IMR-90 (cell line): Measurements from ENCODE around the gene MLH3. TPM values are rescaled to one million over a fixed set of nuclear protein-coding genes. Genes with fewer than 3 reads are reported as not detected.

Experiments
- ATAC-seq: fragments of 200-7000 bp; cut with Tn5 transposase; 2 replicates; pipeline ENCODE4 v1.9.1; 2020; ENCODE audit warnings: low read depth, mild to moderate bottlenecking, moderate library complexity
- BruUV-seq: library from RNA; stranded (reverse); fragments of 400-500 nt; replicated peaks from 2 replicates; lab custom pipeline; 2021; lab: Mats Ljungman, UMichigan
- CTCF ChIA-PET: fragments of 300-600 bp; formaldehyde crosslinking; extraction: SDS; loops from one replicate; lab custom pipeline; 2021; ENCODE audit warnings: antibody characterized with exemption; lab: Yijun Ruan, JAX
- POLR2A ChIA-PET: fragments of 300-600 bp; sonication (Branson Sonifier 250); formaldehyde crosslinking; loops from one replicate; lab custom pipeline; 2022; ENCODE audit warnings: antibody characterized with exemption; ENCODE audit not compliant: unreplicated experiment; lab: Charles Lee
- DNase-seq: peaks from one replicate; pipeline ENCODE4 v3.0.0; 2013
- H2AFZ ChIP-seq: replicated peaks from 2 replicates; pipeline ENCODE3; 2013; ENCODE audit warnings: low read length, mild to moderate bottlenecking; ENCODE audit not compliant: poor library complexity
- H2AK5ac ChIP-seq: 2 replicates; pipeline ENCODE4 v1.6.1; 2013; ENCODE audit warnings: low read depth, low read length, inconsistent platforms
- H2AK9ac ChIP-seq: replicated peaks from 2 replicates; pipeline ENCODE3; 2013; ENCODE audit warnings: mild to moderate bottlenecking, low read depth, low read length, moderate library complexity; ENCODE audit not compliant: poor library complexity
- H2BK120ac ChIP-seq: 2 replicates; pipeline ENCODE4 v1.6.1; 2013; ENCODE audit warnings: low read depth, low read length, inconsistent platforms
- H2BK15ac ChIP-seq: 3 replicates; pipeline ENCODE4 v1.6.1; 2013; ENCODE audit warnings: low read depth, low read length, inconsistent platforms
- H2BK20ac ChIP-seq: 2 replicates; pipeline ENCODE4 v1.6.1; 2013; ENCODE audit warnings: low read depth, mild to moderate bottlenecking, inconsistent platforms, low read length, moderate library complexity
- H2BK5ac ChIP-seq: 2 replicates; pipeline ENCODE4 v1.6.1; 2013; ENCODE audit warnings: mild to moderate bottlenecking, low read depth, low read length, inconsistent platforms; ENCODE audit not compliant: poor library complexity, severe bottlenecking
- H3K14ac ChIP-seq: replicated peaks from 2 replicates; pipeline ENCODE4 v1.6.1; 2013; ENCODE audit warnings: low read depth, low read length, inconsistent platforms
- H3K18ac ChIP-seq: 2 replicates; pipeline ENCODE4 v1.6.1; 2013; ENCODE audit warnings: low read depth, low read length, control low read depth
- H3K23ac ChIP-seq: 2 replicates; pipeline ENCODE4 v1.6.1; 2013; ENCODE audit warnings: low read depth, low read length, inconsistent platforms
- H3K27ac ChIP-seq: 2 replicates; pipeline ENCODE4 v1.5.1; 2013; ENCODE audit warnings: mild to moderate bottlenecking, control low read depth, low read length; ENCODE audit not compliant: insufficient read depth
- H3K27me3 ChIP-seq: 2 replicates; pipeline ENCODE4 v1.6.1; 2013; ENCODE audit warnings: low read length; ENCODE audit not compliant: control insufficient read depth, insufficient read depth
- H3K36me3 ChIP-seq: 2 replicates; pipeline ENCODE4 v1.6.1; 2013; ENCODE audit warnings: low read length, mixed read lengths; ENCODE audit not compliant: control insufficient read depth, insufficient read depth
- H3K4ac ChIP-seq: 2 replicates; pipeline ENCODE4 v1.6.1; 2013; ENCODE audit warnings: low read depth, low read length, inconsistent platforms
- H3K4me1 ChIP-seq: 2 replicates; pipeline ENCODE4 v1.6.1; 2013; ENCODE audit warnings: low read length, mixed read lengths; ENCODE audit not compliant: control insufficient read depth, insufficient read depth
- H3K4me2 ChIP-seq: 2 replicates; pipeline ENCODE4 v1.6.1; 2013; ENCODE audit warnings: low read depth, mild to moderate bottlenecking, control low read depth, low read length, moderate library complexity
- H3K4me3 ChIP-seq: 2 replicates; pipeline ENCODE4 v1.5.1; 2013; ENCODE audit warnings: low read depth, mild to moderate bottlenecking, control low read depth, low read length, moderate library complexity; ENCODE audit not compliant: insufficient read depth
- H3K56ac ChIP-seq: 2 replicates; pipeline ENCODE4 v1.6.1; 2013; ENCODE audit warnings: low read length, inconsistent platforms; ENCODE audit not compliant: insufficient read depth; ENCODE audit errors: extremely low read depth
- H3K79me1 ChIP-seq, 2 experiments: 2 replicates each; pipeline ENCODE4 v1.6.1; 2013; ENCODE audit warnings: low read length in 2 of 2, inconsistent platforms in 1 of 2, low read depth in 1 of 2
- H3K9ac ChIP-seq: 2 replicates; pipeline ENCODE4 v1.6.1; 2013; ENCODE audit warnings: low read depth, low read length, control low read depth
- H3K9me1 ChIP-seq: 2 replicates; pipeline ENCODE4 v1.6.1; 2013; ENCODE audit warnings: low read length, inconsistent platforms; ENCODE audit not compliant: insufficient read depth
- H3K9me3 ChIP-seq: 2 replicates; pipeline ENCODE4 v1.6.1; 2013; ENCODE audit warnings: low read length; ENCODE audit not compliant: control insufficient read depth, insufficient read depth
- H4K20me1 ChIP-seq: 2 replicates; pipeline ENCODE4 v1.6.1; 2013; ENCODE audit warnings: low read length, inconsistent platforms; ENCODE audit not compliant: insufficient read depth
- H4K5ac ChIP-seq: 2 replicates; pipeline ENCODE4 v1.6.1; 2013; ENCODE audit warnings: mild to moderate bottlenecking, low read depth, low read length, control low read depth
- H4K8ac ChIP-seq, 2 experiments: 2 replicates each; pipeline ENCODE4 v1.6.1; 2013; ENCODE audit warnings: low read depth in 2 of 2, low read length in 2 of 2, control low read depth in 1 of 2, inconsistent platforms in 1 of 2
- H4K91ac ChIP-seq: 2 replicates; pipeline ENCODE4 v1.6.1; 2013; ENCODE audit warnings: low read depth, low read length, inconsistent platforms; ENCODE audit not compliant: insufficient read depth
- BHLHE40 ChIP-seq: fragments of 150-350 bp; IDR thresholded peaks from 2 replicates; pipeline ENCODE4 v1.6.1; 2016; ENCODE audit warnings: mild to moderate bottlenecking, low read depth, low read length
- CEBPB ChIP-seq: IDR thresholded peaks from 2 replicates; pipeline ENCODE4 v1.6.1; 2012; ENCODE audit warnings: low read depth, low read length, improper control_type of control experiment
- WGBS, 2 experiments: methylation state at CpG; one replicate each; pipeline versions ENCODE4 v1.1.5 to v1.1.7; 2013; ENCODE audit warnings: missing lambda C conversion rate in 2 of 2; ENCODE audit not compliant: insufficient read length in 1 of 2; ENCODE audit errors: extremely low coverage in 2 of 2; 5-methylcytosine and 5-hydroxymethylcytosine counted together
- dilution Hi-C: fragments of 300-500 bp; cut with HindIII; formaldehyde crosslinking; loops from one replicate; pipeline ENCODE4 v1.14.3; 2018; ENCODE audit warnings: low sequenced_read_pairs; ENCODE audit not compliant: unreplicated experiment
- in situ Hi-C: fragments of 300-500 bp; cut with MboI; formaldehyde crosslinking; loops from 3 replicates; pipeline ENCODE4 v1.14.3; 2019; ENCODE audit warnings: low sequenced_read_pairs, inconsistent platforms, mixed read lengths
- intact Hi-C: fragments of 100-400 bp; cut with micrococcal nuclease; formaldehyde crosslinking; loops from 2 replicates; pipeline ENCODE4 v1.10.0; 2022
- polyA plus RNA-seq, 3 experiments: library from polyadenylated mRNA; depleted of rRNA; stranded (reverse); fragments of >200 nt; gene quantifications; 2 replicates each; pipeline ENCODE4 v1.2.3, GENCODE V29; 2012; ENCODE audit warnings: low replicate concordance in 1 of 3
- total RNA-seq: library from RNA; depleted of rRNA; stranded (reverse); fragments of >200 nt; gene quantifications from 2 replicates; pipeline ENCODE4 v1.2.3, GENCODE V29; 2012

MLH3 gene
- total and polyA plus RNA-seq, 2 of the 4 experiments (the other 2 are of a cell fraction): 5.6 to 14.7 TPM

DNA sequence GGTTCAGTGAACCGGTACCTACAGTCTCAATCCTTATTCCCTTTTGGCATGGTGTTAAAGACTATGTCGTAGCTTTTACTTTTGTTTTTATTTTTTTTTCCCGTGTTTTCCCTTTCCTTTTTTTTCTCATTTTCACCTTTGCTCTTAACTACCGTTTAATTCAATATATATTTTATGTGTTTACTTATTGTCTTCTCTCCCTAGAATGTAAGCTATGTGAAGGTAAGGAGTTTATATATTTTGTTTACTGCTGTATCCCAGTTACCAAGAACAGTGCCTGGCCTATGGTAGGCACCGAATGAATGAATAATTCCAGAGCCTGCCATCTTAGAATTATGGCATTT is 261 bp upstream of the MLH3 start:
- Histone ChIP-seq H3K27ac (no peak overlapping the region), H4K91ac (no peak overlapping the region), H3K9me1 (peaks cover 2% of the 10 kb centered on the region), H2AK5ac (no peak overlapping the region), H2BK20ac (no peak overlapping the region), H3K36me3 (no peaks in the 10 kb centered on the region), H3K9ac (peak overlapping the region; percentile 84; the same call in 1 of the 2 replicates), H3K9me3 (no peaks in the 10 kb centered on the region), H3K23ac (no peak overlapping the region), H3K4me3 (peak overlapping the region; percentile 68), H3K4ac (0 out of 2 replicates have a peak overlapping the region, but pooled peaks have one; percentile 56), H3K4me2 (peak overlapping the region; percentile 63), H3K14ac (no peak overlapping the region), H2AFZ (peak overlapping the region; percentile 90), H3K27me3 (no peaks in the 10 kb centered on the region), H3K79me1 (peaks cover 8 to 27% of the 10 kb centered on the region in 2 experiments; a peak in 3 of 4 replicates), H4K20me1 (no peaks in the 10 kb centered on the region), H4K5ac (peak overlapping the region; percentile 92), H2BK5ac (no peak overlapping the region), H3K4me1 (peaks cover 6% of the 10 kb centered on the region; the same call in 1 of the 2 replicates), H3K56ac (no peak overlapping the region), H4K8ac (peak overlapping the region; percentile 40 to 95; a peak in 3 of 4 replicates), H2BK120ac (no peak overlapping the region), H2AK9ac (no peak overlapping the region), H2BK15ac (no peak overlapping the region), H3K18ac (no peak overlapping the region)
- in situ Hi-C loops: no loop called here
- DNase-seq (no peak), ATAC-seq (no peak)
- dilution Hi-C loops: no loop called here
- no peak for TF ChIP-seq BHLHE40
- TF ChIP-seq CEBPB: peak; percentile 26; the same call in 1 of the 2 replicates
- POLR2A ChIA-PET: interaction anchor here (0.6 kb wide), 1 partner anchor 14 kb away, joined by 3 read pairs; no protein-coding TSS in a partner anchor
- BruUV-seq: no TSS peak
- CTCF ChIA-PET: interaction anchor here (0.5 kb wide), 1 partner anchor 17 kb away, joined by 4 read pairs; no protein-coding TSS in a partner anchor
- intact Hi-C loops: no loop called here
- no CpG with 5 or more reads among the region's 5 CpGs for WGBS, 2 experiments
